Measurements from ENCODE around the gene KDM1A. TPM values are rescaled to one million over a fixed set of nuclear protein-coding genes. Genes with fewer than 3 reads are reported as not detected.

The KDM1A gene
- total and polyA plus RNA-seq, 9 of the 15 experiments (the other 6 are each of a cell fraction or from before 2014, with no cell fraction given) = 59.2 to 181 (median 168) TPM

GRCh38 chr1:23019094-23019862 lies at the start of gene KDM1A (continued):
- TF ChIP-seq CLOCK (CRISPR knock-in tag; IDR thresholded peaks at IDR 0.05; ENCODE audit: borderline replicate concordance) = no peak
- no peak for TF ChIP-seq SRSF3 (IDR thresholded peaks at IDR 0.05; ENCODE audit: insufficient read depth, low read length)
- 0 out of 2 replicates have a peak, but pooled peaks have one; percentile 60 for TF ChIP-seq ZNF174 (CRISPR knock-in tag; IDR thresholded peaks at IDR 0.05)
- no peak for TF ChIP-seq BDP1 (IDR thresholded peaks at IDR 0.05; ENCODE audit: insufficient read depth, insufficient read length)
- peak; percentile 97 for TF ChIP-seq NBN (IDR thresholded peaks at IDR 0.05; ENCODE audit: low read depth)
- TF ChIP-seq ZNF146 (CRISPR knock-in tag; IDR thresholded peaks at IDR 0.05; ENCODE audit: unreplicated experiment) = no peak
- no peak for TF ChIP-seq ZNF444 (CRISPR knock-in tag; IDR thresholded peaks at IDR 0.05)
- TF ChIP-seq KDM5B (IDR thresholded peaks at IDR 0.05; ENCODE audit: insufficient replicate concordance, low read depth, low read length) = peak; percentile 95
- no peak for TF ChIP-seq ZNF75A (CRISPR knock-in tag; IDR thresholded peaks at IDR 0.05)
- no peak for TF ChIP-seq RERE (CRISPR knock-in tag; IDR thresholded peaks at IDR 0.05; ENCODE audit: borderline replicate concordance)
- peak; percentile 34 for TF ChIP-seq MXD1 (CRISPR knock-in tag; IDR thresholded peaks at IDR 0.05; ENCODE audit: borderline replicate concordance, poor library complexity, severe bottlenecking)
- peak; percentile 87 for TF ChIP-seq GABPB1 (CRISPR knock-in tag; IDR thresholded peaks at IDR 0.05)

All from K562 (cell line).